Activated CD4-positive, alpha-beta T cell treated with anti-CD3 and anti-CD28 coated beads, Interleukin-2, amount 50 U/mL, for 16 hours (primary cell): ENCODE measurements around the gene PI16.

Source experiments
- DNase-seq: peaks from one replicate; pipeline ENCODE4 v3.0.0-alpha.2; 2020

Gene PI16

DNA sequence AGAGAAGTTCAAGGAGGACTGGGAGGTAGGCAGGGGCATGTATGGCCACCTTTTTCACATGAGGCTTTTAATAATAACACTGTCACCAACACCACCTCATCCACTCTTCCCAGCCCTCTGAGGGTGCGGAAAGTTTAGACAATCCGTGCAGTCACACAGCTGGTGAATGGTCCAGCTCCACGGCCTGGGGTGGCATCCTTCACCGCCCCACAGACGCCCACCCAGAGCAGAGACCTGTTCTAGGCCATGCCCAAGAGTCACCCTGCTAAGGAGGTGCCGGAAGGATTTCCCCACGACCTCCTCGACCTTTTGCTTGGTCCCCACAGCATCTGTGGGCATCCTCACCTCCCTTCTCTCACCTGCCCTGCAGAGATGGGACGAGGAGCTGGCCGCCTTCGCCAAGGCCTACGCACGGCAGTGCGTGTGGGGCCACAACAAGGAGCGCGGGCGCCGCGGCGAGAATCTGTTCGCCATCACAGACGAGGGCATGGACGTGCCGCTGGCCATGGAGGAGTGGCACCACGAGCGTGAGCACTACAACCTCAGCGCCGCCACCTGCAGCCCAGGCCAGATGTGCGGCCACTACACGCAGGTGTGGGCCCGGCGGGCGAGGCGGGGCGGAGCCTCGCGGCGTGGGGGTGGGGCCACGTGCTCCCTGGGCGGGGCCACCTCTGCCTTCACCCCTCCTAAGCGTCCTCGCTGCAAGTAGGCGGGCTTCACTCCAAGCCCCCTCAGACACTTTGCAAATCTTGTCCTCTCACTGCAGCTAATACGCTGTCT lies 4.4 kb downstream of the PI16 start:
- no peak for DNase-seq

DNA sequence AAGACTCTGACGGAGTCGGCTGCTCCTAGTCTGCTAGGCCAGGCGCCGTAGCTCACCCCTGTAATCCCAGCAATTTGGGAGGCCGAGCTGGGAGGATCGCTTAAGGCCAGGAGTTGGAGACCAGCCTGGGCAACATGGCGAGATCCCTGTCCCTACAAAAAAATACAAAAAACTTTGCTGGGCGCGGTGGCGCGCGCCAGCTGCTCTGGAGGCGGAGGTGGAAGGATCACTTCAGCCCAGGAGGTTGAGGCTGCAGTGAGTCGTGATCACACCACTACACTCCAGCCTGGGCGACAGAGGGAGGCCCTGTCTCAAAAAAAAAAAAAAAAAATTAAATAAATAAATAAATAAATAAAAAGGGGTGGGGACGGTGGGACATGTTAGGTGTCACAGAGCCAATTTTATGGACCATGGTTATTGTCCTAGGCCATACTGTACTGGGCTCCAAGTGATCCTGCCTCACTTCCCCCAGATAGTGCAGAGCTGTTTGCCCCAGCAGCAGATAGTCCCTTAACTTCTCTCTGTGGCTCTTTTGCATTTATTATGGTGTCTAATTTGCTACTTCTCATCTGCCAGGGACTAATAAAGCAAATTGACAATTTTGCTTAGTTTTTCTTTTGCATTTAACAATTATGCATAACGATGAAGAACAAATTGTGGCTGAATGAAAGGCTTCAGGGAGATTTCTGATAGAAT lies 5.2 kb downstream of the PI16 start:
- DNase-seq, result no peak

- no peak for DNase-seq
Measured at GRCh38 chr6:36961441-36962435, 7.2 kb downstream of the PI16 start.

- peak; percentile 87 for DNase-seq
Measured at GRCh38 chr6:36962874-36963273, 8.3 kb downstream of the PI16 start.

GRCh38 chr6:36963451-36964290 lies 9.1 kb downstream of the PI16 start:
- no peak for DNase-seq

DNA sequence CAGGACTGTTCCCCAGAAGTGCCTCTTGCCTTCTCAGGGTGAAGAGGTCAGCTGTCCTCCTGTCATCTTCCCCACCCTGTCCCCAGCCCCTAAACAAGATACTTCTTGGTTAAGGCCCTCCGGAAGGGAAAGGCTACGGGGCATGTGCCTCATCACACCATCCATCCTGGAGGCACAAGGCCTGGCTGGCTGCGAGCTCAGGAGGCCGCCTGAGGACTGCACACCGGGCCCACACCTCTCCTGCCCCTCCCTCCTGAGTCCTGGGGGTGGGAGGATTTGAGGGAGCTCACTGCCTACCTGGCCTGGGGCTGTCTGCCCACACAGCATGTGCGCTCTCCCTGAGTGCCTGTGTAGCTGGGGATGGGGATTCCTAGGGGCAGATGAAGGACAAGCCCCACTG lies 9.8 kb downstream of the PI16 start:
- no peak for DNase-seq

DNA sequence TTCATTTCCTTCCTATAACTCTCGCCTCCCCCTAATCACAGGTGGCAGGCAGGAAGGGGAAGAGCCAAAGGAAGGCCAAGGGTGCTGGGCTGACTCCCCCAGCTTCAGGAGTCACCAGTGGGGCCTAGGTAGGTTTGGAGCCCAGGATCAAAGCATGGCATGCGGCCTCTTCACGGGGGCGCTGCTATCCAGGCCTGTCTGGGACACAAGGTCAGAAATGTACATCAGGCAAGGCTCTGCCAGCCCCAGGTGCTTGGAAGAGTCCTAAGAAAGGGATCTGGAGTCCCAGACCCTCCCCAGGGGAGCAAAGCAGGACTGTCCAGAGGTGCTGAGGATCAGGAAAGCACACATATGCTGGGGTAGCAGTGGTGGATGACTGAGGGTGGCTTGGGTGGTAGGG lies 10.4 kb downstream of the PI16 start:
- no peak for DNase-seq

DNA sequence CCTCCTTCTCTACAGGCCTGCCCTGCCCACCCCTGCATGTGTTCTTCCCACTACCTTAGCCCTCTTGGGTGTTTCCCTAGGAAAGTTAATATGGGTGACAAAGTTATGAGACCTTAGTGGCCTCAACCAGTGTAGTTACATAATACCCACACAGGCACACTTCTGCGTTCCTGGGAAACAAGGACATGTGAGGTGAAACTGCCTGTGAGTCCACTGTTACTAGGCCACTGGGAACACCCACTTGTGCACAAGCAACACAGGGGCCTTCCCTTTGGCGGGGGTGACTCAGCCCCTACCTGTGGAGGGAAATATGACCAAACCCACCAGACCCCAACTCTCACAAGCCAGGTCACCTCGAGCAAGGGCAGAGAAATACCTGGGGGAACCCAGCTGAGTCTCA lies 12.8 kb downstream of the PI16 start:
- no peak for DNase-seq

GRCh38 chr6:36967757-36968156 lies 13.2 kb downstream of the PI16 start:
- no peak for DNase-seq

- no peak for DNase-seq
Measured at GRCh38 chr6:36968266-36968977, 13.9 kb downstream of the PI16 start.

DNA sequence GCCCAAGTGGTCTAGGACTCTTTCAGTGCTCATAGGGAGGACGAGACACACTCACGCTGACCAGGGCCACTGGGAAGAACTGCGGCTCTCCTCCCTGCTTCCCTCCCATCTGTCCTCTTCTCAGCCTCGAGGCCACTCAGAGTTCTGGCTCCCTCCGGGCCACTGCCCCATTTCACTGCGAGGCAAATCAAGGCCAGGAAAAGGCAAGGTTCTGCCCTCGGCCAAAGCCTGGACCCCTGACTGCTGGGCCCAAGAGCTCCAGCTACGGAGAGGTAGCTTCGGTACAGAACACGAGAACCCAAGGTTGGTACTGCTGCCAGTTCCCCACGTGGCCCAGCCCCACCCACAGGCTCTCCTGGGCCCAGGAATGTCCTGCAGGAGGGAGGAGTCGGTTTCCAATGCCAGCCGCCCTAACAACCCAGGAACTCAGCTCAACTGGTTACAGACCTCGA lies 14.7 kb downstream of the PI16 start:
- DNase-seq, result no peak

GRCh38 chr6:36969988-36970891 lies 15.7 kb downstream of the PI16 start:
- DNase-seq, result no peak

- DNase-seq, result no peak
Measured at GRCh38 chr6:36970892-36971842, 16.6 kb downstream of the PI16 start.

DNA sequence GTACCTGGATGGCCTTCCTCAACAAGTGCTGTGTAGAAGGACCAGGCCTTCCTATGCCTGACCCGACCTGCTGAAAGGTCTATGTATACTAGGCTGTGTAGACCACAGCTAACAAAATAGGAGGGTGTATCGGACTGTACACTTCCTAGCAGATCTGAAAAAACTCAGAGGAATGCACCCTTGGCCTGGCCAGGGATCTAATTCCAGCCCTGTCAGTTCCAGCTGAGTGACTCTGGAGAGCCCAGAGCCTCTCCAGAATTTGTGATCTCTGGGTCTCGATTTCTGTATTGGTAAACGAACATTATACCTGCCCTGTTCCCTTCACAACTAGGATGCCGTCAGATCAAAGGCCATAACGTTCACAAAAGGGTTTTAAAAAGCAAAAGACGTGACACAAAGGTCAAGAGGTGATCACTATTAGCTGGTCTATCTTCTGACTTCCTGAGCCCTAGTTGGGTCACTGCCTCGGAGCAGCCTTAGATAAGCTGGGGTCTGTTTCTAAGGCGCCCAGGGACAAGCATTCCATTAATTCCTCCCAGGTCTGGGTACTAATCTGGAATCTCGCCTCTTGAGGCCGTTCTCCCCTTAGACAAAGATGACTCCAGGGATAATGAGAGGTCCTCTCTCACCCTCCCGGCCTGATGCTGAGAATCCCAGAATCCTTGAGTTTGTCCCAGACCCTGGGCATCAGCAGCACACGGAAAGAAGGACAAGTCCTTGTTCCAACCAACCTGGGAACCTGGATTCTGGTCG lies 17.6 kb downstream of the PI16 start:
- DNase-seq, result no peak

DNA sequence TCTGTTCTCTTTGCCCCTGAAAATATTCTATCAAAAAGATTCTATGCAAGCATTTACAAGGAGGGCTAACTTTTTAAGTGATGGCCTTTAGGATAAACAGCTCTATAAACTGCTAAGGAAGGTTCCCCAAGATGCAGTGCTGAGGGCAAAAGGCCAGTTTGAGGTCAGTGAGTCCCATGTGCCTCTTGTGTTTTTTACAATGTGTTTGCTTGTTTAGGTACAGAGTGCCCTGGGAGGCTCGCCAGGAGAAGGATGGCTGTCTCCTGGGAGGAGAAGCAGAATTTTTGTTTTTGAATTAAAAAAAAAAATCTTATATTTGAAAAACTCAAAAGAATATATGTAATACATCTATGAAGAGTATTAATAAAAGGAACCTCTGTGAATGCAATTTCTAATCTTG lies 18.7 kb downstream of the PI16 start:
- DNase-seq, result no peak

GRCh38 chr6:36973647-36974046 lies 19.1 kb downstream of the PI16 start:
- no peak for DNase-seq

DNA sequence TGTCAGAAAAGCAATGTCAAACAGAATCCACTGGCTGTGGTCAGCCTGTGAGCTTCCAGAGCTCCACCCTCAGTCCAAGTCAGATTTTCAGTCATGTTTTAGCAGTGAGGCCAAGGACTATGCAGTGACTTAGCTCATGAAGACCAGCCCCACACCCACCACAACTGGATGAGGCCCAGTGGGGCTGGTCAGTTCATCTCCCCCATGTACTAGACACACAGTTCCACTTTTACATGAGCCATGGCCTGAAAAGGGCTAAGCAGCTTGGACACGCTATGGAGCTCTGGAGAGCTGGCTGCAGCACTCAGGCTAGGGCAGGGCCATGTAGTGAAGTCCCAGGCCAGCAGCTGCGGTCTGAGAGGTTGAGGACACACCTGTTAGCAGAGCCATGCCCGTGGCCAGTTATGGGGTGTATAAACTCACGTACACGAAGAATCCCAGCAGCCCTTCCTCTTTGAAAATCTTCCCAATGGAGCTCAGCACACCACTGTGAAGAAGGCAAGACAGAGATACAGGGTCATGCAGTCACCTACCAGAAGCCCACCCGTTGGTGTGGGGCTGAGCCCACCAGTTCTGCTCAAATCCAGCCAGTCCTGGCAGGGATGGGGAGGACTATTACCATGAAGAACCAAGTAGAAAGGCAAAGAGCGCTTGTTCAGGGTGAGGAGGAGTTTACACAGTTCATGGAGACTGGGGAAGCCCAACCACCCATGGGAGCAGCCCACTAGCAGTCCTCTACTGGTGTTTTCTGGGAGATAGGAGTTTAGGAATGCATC lies 20.9 kb downstream of the PI16 start:
- DNase-seq, result no peak

- DNase-seq, result no peak
Measured at GRCh38 chr6:36976007-36976264, 21.4 kb downstream of the PI16 start.
